NT2/D1 (cell line): ENCODE data around the gene FAM221A.
"Not testable (repeated sequence)": the region's sequence is repeated elsewhere in the genome, so short reads cannot be mapped to it uniquely, and the experiment has no call there.

Source experiments
- DNase-seq: peaks from one replicate; pipeline ENCODE4 v3.0.0-alpha.2; 2011; ENCODE audit warnings: low read depth, low spot score
- H3K27me3 ChIP-seq: 2 replicates; pipeline ENCODE4 v1.6.0; 2011; ENCODE audit warnings: mild to moderate bottlenecking; ENCODE audit not compliant: insufficient read length, insufficient read depth
- H3K36me3 ChIP-seq: 2 replicates; pipeline ENCODE4 v1.6.1; 2011; ENCODE audit warnings: mild to moderate bottlenecking, low read length, mixed read lengths; ENCODE audit not compliant: insufficient read depth, insufficient read length
- H3K4me1 ChIP-seq: 2 replicates; pipeline ENCODE4 v1.5.1; 2011; ENCODE audit not compliant: insufficient read depth, insufficient read length
- H3K4me3 ChIP-seq: 2 replicates; pipeline ENCODE4 v1.5.1; 2011; ENCODE audit warnings: low read depth; ENCODE audit not compliant: insufficient read length
- H3K9ac ChIP-seq: 2 replicates; pipeline ENCODE4 v1.6.0; 2011; ENCODE audit warnings: low read depth; ENCODE audit not compliant: insufficient read length
- H3K9me3 ChIP-seq: 2 replicates; pipeline ENCODE4 v1.5.1; 2011; ENCODE audit warnings: mild to moderate bottlenecking, low read length; ENCODE audit not compliant: insufficient read depth
- SUZ12 ChIP-seq: IDR thresholded peaks from 2 replicates; pipeline ENCODE4 v1.6.1; 2011; ENCODE audit not compliant: insufficient read length, insufficient read depth; ENCODE audit errors: extremely low read depth
- YY1 ChIP-seq: IDR thresholded peaks from 2 replicates; pipeline ENCODE4 v1.6.1; 2011; ENCODE audit not compliant: insufficient read length, insufficient read depth
- ZNF274 ChIP-seq: IDR thresholded peaks from 2 replicates; pipeline ENCODE4 v1.6.1; 2011; ENCODE audit warnings: mild to moderate bottlenecking, low read depth, low read length

The FAM221A gene

DNA sequence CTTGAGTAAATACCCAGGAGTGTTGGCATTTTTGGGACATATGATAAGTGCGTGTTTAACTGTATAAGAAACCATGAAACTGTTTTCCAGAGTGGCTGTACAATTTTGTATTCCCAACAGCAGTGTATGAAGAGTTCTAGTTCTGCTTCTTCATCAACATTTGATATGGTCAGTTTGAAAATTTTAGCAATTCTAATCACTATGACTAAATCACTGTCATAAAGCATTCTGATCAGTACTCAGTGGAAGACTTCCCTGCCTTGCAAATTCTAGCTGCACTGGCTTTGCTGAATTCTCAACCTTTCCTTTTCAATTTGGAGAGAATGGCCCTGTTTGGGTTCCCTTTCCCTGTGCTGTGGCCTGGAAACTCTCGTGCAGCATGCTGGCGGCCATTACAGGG lies 18.6 kb upstream of the FAM221A start:
- Histone ChIP-seq H3K4me3 (no peak overlapping the region), H3K4me1 (peaks cover 5% of the 10 kb centered on the region), H3K9me3 (peaks cover 18% of the 10 kb centered on the region), H3K9ac (no peak overlapping the region), H3K27me3 (no peaks in the 10 kb centered on the region), H3K36me3 (no peaks in the 10 kb centered on the region)
- TF ChIP-seq SUZ12: no peak
- TF ChIP-seq ZNF274: no peak
- no peak for TF ChIP-seq YY1
- no peak for DNase-seq

DNA sequence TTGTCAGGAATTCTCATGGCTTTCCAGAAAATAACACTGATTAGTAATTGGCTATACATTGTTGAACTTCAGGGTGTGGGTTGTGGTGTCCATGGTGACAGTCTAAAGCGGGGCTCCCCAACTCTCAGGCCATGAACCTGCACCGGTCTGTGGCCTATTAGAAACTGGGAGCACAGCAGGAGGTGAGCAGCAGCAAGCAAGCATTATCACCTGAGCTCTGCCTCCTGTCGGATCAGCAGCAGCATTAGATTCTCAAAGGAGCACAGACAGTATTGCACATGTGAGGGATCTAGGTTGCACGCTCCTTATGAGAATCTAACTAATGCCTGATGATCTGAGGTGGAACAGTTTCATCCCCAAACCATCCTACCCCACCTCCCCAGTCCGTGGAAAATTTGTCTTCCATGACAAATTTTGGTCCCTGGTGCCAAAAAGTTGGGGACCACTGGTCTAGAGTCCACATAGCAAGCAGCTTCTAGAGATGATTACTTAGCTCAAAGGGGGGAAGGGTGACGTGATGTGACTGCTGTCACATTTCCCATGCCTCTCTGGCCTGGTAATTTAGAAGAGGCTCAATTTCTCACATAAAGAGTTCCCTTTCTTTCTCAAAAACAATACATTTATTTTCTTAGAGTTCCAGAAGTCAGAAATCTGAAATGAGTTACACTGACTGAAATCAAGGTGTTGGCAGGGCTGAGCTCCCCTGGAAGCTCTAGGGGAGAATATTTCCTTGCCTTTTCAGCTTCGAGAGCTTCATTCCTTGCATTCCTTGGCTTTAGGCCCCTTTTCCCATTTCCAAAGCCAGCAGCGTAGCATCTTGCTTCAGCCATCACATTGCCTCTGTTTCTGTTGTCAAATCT lies 17.6 kb upstream of the FAM221A start:
- no peaks in the 10 kb centered on the region for H3K36me3 ChIP-seq
- peak; percentile 61 for DNase-seq
- TF ChIP-seq ZNF274 (no peak), SUZ12 (no peak), YY1 (no peak)
- no peak overlapping the region for H3K9ac ChIP-seq
- H3K4me3 ChIP-seq: no peak overlapping the region
- H3K4me1 ChIP-seq: peaks cover 5% of the 10 kb centered on the region
- H3K9me3 ChIP-seq: peaks cover 18% of the 10 kb centered on the region
- H3K27me3 ChIP-seq: no peaks in the 10 kb centered on the region

DNA sequence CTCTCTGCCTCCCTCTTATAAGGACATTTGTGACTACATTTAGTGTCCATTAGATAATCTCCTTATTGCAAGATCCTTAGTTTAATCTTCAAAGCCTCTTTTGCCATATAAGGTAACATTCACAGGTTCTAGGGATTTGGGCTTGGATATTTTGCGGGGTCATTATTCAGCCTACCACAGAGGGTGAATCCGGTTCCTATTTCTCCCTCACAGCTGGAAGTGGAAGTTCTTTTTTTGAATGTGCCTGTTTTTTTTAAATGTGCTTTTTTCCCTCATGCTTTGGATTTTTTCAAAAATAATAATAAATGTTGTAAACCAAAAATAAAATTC lies 17.1 kb upstream of the FAM221A start:
- peak; percentile 22 for DNase-seq
- H3K4me1 ChIP-seq: peaks cover 5% of the 10 kb centered on the region
- no peaks in the 10 kb centered on the region for H3K36me3 ChIP-seq
- peaks cover 16% of the 10 kb centered on the region for H3K9me3 ChIP-seq
- H3K4me3 ChIP-seq: no peak overlapping the region
- H3K9ac ChIP-seq: no peak overlapping the region
- TF ChIP-seq YY1 (no peak), ZNF274 (no peak), SUZ12 (no peak)
- no peaks in the 10 kb centered on the region for H3K27me3 ChIP-seq

DNA sequence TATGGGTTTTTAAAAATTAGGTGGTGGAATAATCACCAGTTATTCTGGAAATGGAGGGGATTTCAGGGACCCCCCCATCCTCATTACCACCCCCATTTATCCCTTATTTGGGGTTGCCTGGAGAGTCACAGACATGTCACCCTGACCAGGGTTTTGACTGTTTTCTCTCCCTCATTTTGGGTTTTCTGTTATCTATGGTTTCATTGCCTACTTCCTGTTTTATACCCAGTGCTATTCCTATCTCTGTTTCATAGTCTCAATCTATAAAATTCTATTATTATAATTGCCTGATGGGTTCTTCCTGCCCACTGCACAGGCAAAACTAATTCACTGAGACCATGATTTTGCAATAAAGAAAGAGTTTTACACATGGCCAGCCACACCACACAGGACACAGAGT lies 15.9 kb upstream of the FAM221A start:
- TF ChIP-seq SUZ12 (no peak), YY1 (no peak), ZNF274 (no peak)
- no peaks in the 10 kb centered on the region for H3K27me3 ChIP-seq
- no peak overlapping the region for H3K4me3 ChIP-seq
- H3K4me1 ChIP-seq: peaks cover 5% of the 10 kb centered on the region
- no peaks in the 10 kb centered on the region for H3K36me3 ChIP-seq
- peaks cover 4% of the 10 kb centered on the region for H3K9me3 ChIP-seq
- DNase-seq: no peak
- H3K9ac ChIP-seq: no peak overlapping the region

DNA sequence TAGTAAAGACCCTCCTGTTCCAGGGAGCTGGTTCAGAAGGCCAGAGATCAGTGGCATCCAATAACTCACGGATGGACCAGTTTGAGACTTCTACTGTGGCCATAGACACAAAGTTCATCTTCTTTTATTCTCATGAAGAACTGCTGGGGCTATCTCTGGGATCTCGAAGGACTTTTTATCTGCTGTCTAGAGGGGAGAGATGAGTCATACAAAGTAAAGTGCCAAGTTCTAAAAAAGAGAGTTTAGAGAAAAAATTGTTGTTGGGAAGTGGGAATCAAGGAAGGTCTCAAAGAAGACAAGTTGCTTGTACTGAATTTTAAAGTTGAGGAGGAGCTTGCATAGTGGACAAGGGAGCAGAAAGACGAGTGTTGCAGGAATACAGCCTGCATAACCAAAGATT lies 8.0 kb upstream of the FAM221A start:
- Histone ChIP-seq H3K9me3 (no peaks in the 10 kb centered on the region), H3K9ac (no peak overlapping the region), H3K4me3 (no peak overlapping the region), H3K4me1 (no peaks in the 10 kb centered on the region), H3K27me3 (no peaks in the 10 kb centered on the region), H3K36me3 (no peaks in the 10 kb centered on the region)
- DNase-seq: no peak
- TF ChIP-seq SUZ12: no peak
- no peak for TF ChIP-seq ZNF274
- no peak for TF ChIP-seq YY1

DNA sequence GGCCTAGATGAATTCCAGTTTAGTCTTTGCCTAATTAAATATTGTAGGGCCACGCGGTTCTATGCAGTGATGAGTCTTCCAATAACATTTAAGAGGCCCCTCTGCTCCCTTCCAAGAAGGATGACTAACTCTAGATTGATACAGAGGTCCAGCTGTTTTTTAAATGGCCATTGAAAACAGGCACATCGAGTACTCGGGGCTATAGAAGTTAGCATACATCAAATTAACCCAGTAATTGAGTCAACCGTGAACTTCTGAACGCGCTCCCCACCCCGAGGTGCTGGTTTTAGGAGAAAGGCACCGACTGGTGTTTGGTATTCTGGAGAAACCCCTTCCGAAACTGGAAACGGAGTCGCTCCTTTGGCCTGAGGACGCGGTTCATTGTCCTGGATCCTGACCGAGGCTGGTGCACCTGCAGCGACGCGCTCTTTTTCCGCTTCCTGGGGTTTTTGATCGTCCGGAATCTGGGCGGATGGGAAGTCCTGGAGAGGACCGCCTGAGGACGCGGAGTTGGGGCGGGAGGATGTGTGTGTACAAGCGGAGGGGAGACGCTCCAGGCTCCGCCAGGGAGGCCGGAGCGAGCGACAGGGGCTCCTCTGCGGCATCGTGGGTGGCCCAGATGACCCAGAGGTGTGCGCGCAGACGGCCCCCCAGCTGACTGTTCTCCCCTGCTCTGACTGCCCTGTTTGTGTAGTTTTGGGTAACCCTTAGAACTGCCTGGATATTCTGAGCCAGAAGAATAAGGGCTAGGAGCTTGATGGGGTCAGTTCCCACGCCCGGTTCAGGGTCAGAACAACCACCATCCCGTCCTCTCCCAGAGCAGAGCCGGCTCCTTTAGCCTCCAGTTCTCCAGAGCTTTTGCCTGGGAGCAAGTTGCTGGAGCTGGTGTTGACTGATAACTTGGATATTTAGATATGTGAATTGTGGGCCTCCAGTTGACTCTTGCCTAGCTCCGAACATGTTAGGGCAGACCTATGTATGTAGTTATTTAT lies 711 bp downstream of the FAM221A start:
- DNase-seq: no peak

DNA sequence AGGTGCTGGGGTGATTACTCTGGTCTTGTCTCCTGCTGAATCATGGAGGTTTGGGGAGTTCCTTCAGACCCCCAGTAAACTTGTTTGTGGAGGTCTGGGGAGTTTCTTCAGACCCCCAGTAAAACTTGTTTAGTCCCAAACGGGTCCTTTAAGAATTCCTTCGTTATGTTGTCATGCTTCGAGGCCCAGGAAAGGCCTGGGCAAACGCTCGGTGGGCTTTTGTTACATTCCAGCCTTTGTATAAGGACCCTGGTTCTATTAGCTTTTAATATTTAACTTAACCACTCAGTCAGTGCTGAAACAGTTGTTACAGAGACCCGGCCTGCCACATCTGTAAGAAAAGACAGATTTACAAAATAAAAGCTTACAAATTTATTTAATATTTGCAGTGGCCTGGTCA lies 4.0 kb downstream of the FAM221A start:
- not testable (repeated sequence) for H3K27me3 ChIP-seq, H3K36me3 ChIP-seq, H3K4me1 ChIP-seq, DNase-seq, H3K4me3 ChIP-seq, H3K9ac ChIP-seq, H3K9me3 ChIP-seq

More for the DNA sequence above, 711 bp downstream of the FAM221A start:
- TF ChIP-seq ZNF274: no peak
- TF ChIP-seq SUZ12: no peak
- no peak for TF ChIP-seq YY1
- Histone ChIP-seq H3K9ac (no peak overlapping the region), H3K36me3 (no peaks in the 10 kb centered on the region), H3K9me3 (no peaks in the 10 kb centered on the region; the same call in 1 of the 2 replicates), H3K4me3 (no peak overlapping the region), H3K4me1 (no peaks in the 10 kb centered on the region), H3K27me3 (no peaks in the 10 kb centered on the region)
